GM12801 (cell line): ENCODE results near the gene EZH1.

ENCODE experiments used
- CTCF ChIP-seq: IDR thresholded peaks from one replicate; pipeline ENCODE4 v1.5.1; 2011; ENCODE audit warnings: control low read depth; ENCODE audit not compliant: insufficient read length; ENCODE audit errors: extremely low read depth

Gene EZH1

GRCh38 chr17:42783062-42783790, 38.4 kb upstream of the EZH1 start:
- TF ChIP-seq CTCF = no peak

- TF ChIP-seq CTCF = no peak
These were observed 37.6 kb upstream of the EZH1 start for GRCh38 chr17:42782166-42783061.

- no peak for TF ChIP-seq CTCF
These were observed 36.9 kb upstream of the EZH1 start for GRCh38 chr17:42781639-42782165.

- no peak for TF ChIP-seq CTCF
These were observed 36.2 kb upstream of the EZH1 start for GRCh38 chr17:42780851-42781638.

- no peak for TF ChIP-seq CTCF
These were observed 35.4 kb upstream of the EZH1 start, which contains the start of gene WNK4 for GRCh38 chr17:42779936-42780850. WNK4 (plus strand) TSS chr17:42780610; CDS start chr17:42780699, 89 bp downstream.

GRCh38 chr17:42779304-42779935, 34.6 kb upstream of the EZH1 start:
- TF ChIP-seq CTCF = no peak
